ENCODE results near the gene CALHM2. TPM values are rescaled to one million over a fixed set of nuclear protein-coding genes. Genes with fewer than 3 reads are reported as not detected.

The CALHM2 gene
- total and polyA plus RNA-seq, 12 donors = 5.2 to 23.5 (median 11.6) TPM

DNA sequence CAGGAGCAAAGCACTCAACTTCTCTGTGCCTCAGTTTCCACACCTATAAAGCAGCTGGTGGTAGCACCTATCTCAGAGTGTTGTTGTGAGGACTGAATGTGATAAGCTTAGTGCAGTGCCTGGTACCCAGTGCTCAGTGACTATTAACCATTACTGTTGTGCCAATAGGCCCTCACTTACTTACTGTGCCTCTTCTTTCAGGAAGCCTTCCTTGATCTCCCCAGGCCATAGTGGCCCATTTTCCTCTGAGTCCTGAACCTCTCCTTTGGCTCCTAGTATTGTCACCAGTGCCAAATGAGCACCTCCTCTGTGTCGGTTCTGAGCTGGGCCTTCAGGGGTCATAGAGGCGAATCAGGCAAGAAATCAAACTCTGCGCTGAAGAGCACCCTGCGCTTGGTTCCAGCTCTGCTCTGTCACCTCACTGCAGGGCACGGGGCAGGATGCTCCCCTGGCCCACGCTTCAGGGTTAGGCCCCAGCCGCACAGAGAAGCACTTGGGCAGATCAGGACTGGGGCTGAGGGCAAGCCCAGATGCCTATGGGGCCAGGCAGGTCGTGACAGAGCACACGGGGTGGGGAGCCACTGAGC is 4.0 kb upstream of the CALHM2 start:
- TF ChIP-seq, protein P1, sequence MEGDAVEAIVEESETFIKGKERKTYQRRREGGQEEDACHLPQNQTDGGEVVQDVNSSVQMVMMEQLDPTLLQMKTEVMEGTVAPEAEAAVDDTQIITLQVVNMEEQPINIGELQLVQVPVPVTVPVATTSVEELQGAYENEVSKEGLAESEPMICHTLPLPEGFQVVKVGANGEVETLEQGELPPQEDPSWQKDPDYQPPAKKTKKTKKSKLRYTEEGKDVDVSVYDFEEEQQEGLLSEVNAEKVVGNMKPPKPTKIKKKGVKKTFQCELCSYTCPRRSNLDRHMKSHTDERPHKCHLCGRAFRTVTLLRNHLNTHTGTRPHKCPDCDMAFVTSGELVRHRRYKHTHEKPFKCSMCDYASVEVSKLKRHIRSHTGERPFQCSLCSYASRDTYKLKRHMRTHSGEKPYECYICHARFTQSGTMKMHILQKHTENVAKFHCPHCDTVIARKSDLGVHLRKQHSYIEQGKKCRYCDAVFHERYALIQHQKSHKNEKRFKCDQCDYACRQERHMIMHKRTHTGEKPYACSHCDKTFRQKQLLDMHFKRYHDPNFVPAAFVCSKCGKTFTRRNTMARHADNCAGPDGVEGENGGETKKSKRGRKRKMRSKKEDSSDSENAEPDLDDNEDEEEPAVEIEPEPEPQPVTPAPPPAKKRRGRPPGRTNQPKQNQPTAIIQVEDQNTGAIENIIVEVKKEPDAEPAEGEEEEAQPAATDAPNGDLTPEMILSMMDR (IDR thresholded peaks at IDR 0.05) = no peak
- Histone ChIP-seq H3K27ac (no peak overlapping the region), H3K36me3 (no peaks in the 10 kb centered on the region), H3K9me3 (no peaks in the 10 kb centered on the region), H3K4me3 (no peak overlapping the region), H3K27me3 (peaks cover 0 to 5% (median 0%) of the 10 kb centered on the region in 7 donors), H3K4me1 (peaks cover 0 to 12% (median 10%) of the 10 kb centered on the region in 9 donors)
- 95 to 97% methylated on average over 9 of the region's 9 CpGs for WGBS, 2 donors
- intact Hi-C loops (cut with DNase I) = no loop called here
- ATAC-seq (no peak), DNase-seq (no peak)

DNA sequence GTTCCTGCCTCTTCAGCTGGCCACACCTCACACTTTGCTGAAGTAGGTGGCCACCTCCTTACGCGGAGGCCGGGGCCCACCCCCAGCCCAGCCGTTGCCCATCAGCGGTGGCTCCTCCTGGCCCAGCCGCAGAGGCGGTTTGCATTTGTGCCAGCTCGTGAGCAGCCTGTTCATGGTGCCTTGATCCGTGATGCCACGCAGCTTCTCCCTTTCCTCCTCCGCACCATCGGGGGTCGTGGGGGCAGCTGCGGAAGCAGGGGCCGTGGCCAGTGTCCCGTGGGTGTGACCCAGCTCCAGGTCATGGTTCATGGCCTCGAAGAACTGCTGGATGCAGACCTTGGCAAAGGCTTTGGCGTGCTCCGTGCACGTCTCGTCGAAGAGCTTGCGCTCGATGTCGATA is 3.1 kb upstream of the CALHM2 start:
- H3K27me3 ChIP-seq = peaks cover 0 to 5% (median 0%) of the 10 kb centered on the region in 7 donors
- TF ChIP-seq, protein P1 (IDR thresholded peaks at IDR 0.05) = no peak
- peaks cover 0 to 5% (median 0%) of the 10 kb centered on the region in 9 donors for H3K36me3 ChIP-seq
- H3K4me1 ChIP-seq = peaks cover 5 to 19% (median 17%) of the 10 kb centered on the region in 9 donors
- no peaks in the 10 kb centered on the region for H3K9me3 ChIP-seq
- 88 to 90% methylated on average over 25 of the region's 25 CpGs for WGBS, 2 donors
- no peak overlapping the region for H3K27ac ChIP-seq
- DNase-seq (no peak), ATAC-seq (no peak)
- H3K4me3 ChIP-seq = no peak overlapping the region
- intact Hi-C loops (cut with DNase I) = no loop called here

DNA sequence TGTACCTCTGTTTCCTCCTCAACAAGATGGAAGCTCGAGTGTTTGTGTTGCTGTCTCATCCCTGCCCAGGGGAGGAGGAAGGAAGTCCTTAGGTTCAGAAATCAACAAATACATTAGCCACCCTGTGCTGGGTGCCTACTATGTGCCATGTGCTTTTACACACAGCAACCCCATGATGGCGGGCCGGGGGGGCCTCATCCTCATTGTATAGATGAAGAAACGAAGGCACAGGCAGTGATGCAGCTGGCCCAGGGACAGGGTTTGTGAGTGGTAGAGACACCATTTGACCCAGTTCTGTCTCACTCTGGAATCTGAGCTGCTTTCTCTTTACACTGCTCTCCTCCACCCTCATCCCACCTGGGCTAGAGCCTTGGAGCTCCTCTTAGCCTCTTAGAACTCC is 1.9 kb upstream of the CALHM2 start:
- no peak for DNase-seq

DNA sequence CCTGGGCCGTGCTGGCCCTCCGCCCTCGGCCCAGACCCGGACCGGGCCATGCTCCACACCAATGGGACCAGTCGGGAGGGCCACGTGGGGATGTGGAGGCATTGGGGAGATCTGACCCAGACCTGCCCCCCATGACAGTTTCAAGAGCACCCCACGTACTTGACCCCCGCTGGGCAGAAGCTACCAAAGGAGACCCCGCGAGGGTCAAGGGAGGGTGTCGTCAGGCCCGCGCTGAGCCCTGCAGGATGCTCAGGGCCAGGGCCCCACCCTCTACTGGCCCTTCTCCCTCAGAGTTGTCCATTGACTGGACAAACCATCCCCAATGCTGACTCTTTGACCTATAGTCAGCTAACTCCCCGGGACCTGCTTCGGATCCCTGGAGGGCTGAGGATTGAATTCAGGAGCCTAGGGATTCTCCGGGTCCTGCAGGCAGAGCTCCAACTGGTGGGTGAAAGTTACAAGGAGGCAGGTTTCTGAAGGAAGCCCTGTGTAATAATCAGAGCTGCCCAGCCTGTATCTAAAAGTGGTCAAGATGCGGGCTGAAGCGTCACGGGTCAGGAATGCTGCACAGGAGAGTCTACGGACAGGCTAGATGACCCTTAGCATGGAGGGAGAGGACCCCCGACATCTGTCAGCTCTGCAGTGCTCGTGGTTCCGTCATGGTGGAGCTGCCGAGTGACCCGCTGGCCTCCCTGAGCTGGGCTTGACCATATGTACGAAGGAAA is 498 bp upstream of the CALHM2 start:
- peaks cover 14 to 45% (median 39%) of the 10 kb centered on the region in 9 donors for H3K4me1 ChIP-seq
- peak in 1 of 8 donors; percentile 12 for ATAC-seq
- no peaks in the 10 kb centered on the region for H3K9me3 ChIP-seq
- peak overlapping the region; percentile 84 to 98 (median 95) for H3K27ac ChIP-seq
- H3K27me3 ChIP-seq = peaks cover 0 to 5% (median 0%) of the 10 kb centered on the region in 7 donors
- DNase-seq = no peak
- peaks cover 0 to 30% (median 15%) of the 10 kb centered on the region in 9 donors for H3K36me3 ChIP-seq
- intact Hi-C loops (cut with DNase I) = no loop called here
- TF ChIP-seq, protein P1 (IDR thresholded peaks at IDR 0.05) = no peak
- 31 to 34% methylated on average over 27 of the region's 27 CpGs for WGBS, 2 donors
- H3K4me3 ChIP-seq = peak overlapping the region; percentile 65 to 89 (median 82)

More for the DNA sequence above, 1.9 kb upstream of the CALHM2 start:
- H3K27ac ChIP-seq = no peak overlapping the region
- peaks cover 0 to 17% (median 6%) of the 10 kb centered on the region in 9 donors for H3K36me3 ChIP-seq
- TF ChIP-seq, protein P1 (IDR thresholded peaks at IDR 0.05) = no peak
- H3K27me3 ChIP-seq = peaks cover 0 to 5% (median 0%) of the 10 kb centered on the region in 7 donors
- H3K9me3 ChIP-seq = no peaks in the 10 kb centered on the region
- intact Hi-C loops (cut with DNase I) = no loop called here
- peaks cover 14 to 31% (median 29%) of the 10 kb centered on the region in 9 donors for H3K4me1 ChIP-seq
- WGBS, 2 donors = 92 to 96% methylated on average over 4 of the region's 4 CpGs
- no peak overlapping the region for H3K4me3 ChIP-seq
- no peak for ATAC-seq
